ENCODE data around the gene CNIH4. TPM values are rescaled to one million over a fixed set of nuclear protein-coding genes. Genes with fewer than 3 reads are reported as not detected.

The CNIH4 gene
- total and polyA plus RNA-seq, 2 of the 4 experiments (the other 2 are of a cell fraction) = 29.7 to 73.1 TPM

DNA sequence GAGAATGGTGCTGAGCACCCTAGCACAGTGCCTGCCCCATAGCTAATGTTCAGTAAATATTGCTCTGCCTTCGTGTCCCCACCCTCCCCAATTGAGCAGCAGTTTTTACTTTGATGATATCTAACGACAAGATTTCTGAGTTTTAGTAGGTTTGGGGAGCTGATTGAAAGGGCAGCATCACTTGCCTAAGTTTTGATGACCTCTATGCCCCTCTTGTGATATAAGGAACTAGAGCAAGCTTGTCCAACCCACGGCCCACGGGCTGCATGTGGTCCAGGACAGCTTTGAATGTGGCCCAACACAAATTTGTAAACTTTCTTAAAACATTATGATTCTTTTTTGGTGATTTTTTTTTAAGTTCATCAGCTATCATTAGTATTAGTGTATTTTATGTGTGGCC is 1.6 kb downstream of the CNIH4 start:
- no peak overlapping the region for H2BK120ac ChIP-seq (ENCODE audit: low read depth, low read length)
- no TSS peak for BruUV-seq (replicated peaks)
- peaks cover 2% of the 10 kb centered on the region for H3K4me1 ChIP-seq (ENCODE audit: control insufficient read depth, insufficient read depth, low read length)
- H2BK15ac ChIP-seq (ENCODE audit: low read depth, low read length) = no peak overlapping the region
- H4K8ac ChIP-seq (ENCODE audit: low read depth in 2 of 2, low read length in 2 of 2) = peak overlapping the region in 1 of 2 experiments; percentile 3; a peak in 1 of 4 replicates
- peaks cover 5% of the 10 kb centered on the region; the same call in 1 of the 2 replicates for H3K9me1 ChIP-seq (ENCODE audit: insufficient read depth, low read length)
- dilution Hi-C loops (cut with HindIII; ENCODE audit: low sequenced_read_pairs, unreplicated experiment) (no loop called here), in situ Hi-C loops (cut with MboI; ENCODE audit: low sequenced_read_pairs) (no loop called here), intact Hi-C loops (cut with micrococcal nuclease) (no loop called here)
- no peak overlapping the region for H2BK5ac ChIP-seq (ENCODE audit: low read depth, low read length, poor library complexity, severe bottlenecking)
- no peak overlapping the region; the same call in 1 of the 2 replicates for H3K9ac ChIP-seq (ENCODE audit: low read depth, low read length)
- H3K79me1 ChIP-seq (ENCODE audit: low read depth in 1 of 2, low read length in 2 of 2) = peaks cover 17 to 46% of the 10 kb centered on the region in 2 experiments; a peak in 3 of 4 replicates
- ATAC-seq (ENCODE audit: low read depth) (no peak), DNase-seq (no peak)
- H3K27ac ChIP-seq (ENCODE audit: insufficient read depth, low read length) = no peak overlapping the region
- H3K9me3 ChIP-seq (ENCODE audit: control insufficient read depth, insufficient read depth, low read length) = no peaks in the 10 kb centered on the region
- no peak overlapping the region for H3K4ac ChIP-seq (ENCODE audit: low read depth, low read length)
- H3K14ac ChIP-seq (replicated peaks; ENCODE audit: low read depth, low read length) = 0 out of 2 replicates have a peak overlapping the region, but pooled peaks have one; percentile 5
- ChIA-PET CTCF (interaction anchor here (1.2 kb wide), 1 partner anchor 16 kb away, joined by 3 read pairs; no protein-coding TSS in a partner anchor), POLR2A (ENCODE audit: unreplicated experiment) (no interaction called here)
- no peak for TF ChIP-seq CHD1 (IDR thresholded peaks at IDR 0.05; ENCODE audit: low read depth, low read length)
- no peak for TF ChIP-seq RCOR1 (IDR thresholded peaks at IDR 0.05; ENCODE audit: insufficient replicate concordance, low read length)
- TF ChIP-seq RFX5 (IDR thresholded peaks at IDR 0.05; ENCODE audit: low read depth, low read length) = no peak
- TF ChIP-seq, protein P1, sequence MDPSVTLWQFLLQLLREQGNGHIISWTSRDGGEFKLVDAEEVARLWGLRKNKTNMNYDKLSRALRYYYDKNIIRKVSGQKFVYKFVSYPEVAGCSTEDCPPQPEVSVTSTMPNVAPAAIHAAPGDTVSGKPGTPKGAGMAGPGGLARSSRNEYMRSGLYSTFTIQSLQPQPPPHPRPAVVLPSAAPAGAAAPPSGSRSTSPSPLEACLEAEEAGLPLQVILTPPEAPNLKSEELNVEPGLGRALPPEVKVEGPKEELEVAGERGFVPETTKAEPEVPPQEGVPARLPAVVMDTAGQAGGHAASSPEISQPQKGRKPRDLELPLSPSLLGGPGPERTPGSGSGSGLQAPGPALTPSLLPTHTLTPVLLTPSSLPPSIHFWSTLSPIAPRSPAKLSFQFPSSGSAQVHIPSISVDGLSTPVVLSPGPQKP (IDR thresholded peaks at IDR 0.05; ENCODE audit: borderline replicate concordance, low read depth, low read length) = no peak
- no peak for TF ChIP-seq NFE2L2 (IDR thresholded peaks at IDR 0.05; ENCODE audit: low read depth, low read length)
- no peak for TF ChIP-seq MAFK (IDR thresholded peaks at IDR 0.05; ENCODE audit: low read depth, low read length)
- no peak for TF ChIP-seq RAD21 (IDR thresholded peaks at IDR 0.05; ENCODE audit: low read length)
- TF ChIP-seq BHLHE40 (IDR thresholded peaks at IDR 0.05; ENCODE audit: low read depth, low read length) = no peak
- no peak for TF ChIP-seq MXI1 (IDR thresholded peaks at IDR 0.05; ENCODE audit: borderline replicate concordance, low read depth, low read length)
- no peak overlapping the region for H2BK20ac ChIP-seq (ENCODE audit: low read depth, low read length)
- no CpG with 5 or more reads among the region's 4 CpGs for WGBS, 2 experiments (ENCODE audit: extremely low coverage in 2 of 2, insufficient read length in 1 of 2)
- H2AFZ ChIP-seq (replicated peaks; ENCODE audit: low read length, poor library complexity) = no peak overlapping the region
- peak overlapping the region; percentile 63; the same call in 1 of the 2 replicates for H3K4me2 ChIP-seq (ENCODE audit: low read depth, low read length)
- H2AK9ac ChIP-seq (replicated peaks; ENCODE audit: low read depth, low read length, poor library complexity) = no peak overlapping the region
- no peak overlapping the region for H3K56ac ChIP-seq (ENCODE audit: extremely low read depth, insufficient read depth, low read length)
- H3K4me3 ChIP-seq (ENCODE audit: insufficient read depth, low read depth, low read length) = no peak overlapping the region
- no peaks in the 10 kb centered on the region for H3K36me3 ChIP-seq (ENCODE audit: control insufficient read depth, insufficient read depth, low read length)
- no peak overlapping the region for H4K91ac ChIP-seq (ENCODE audit: insufficient read depth, low read depth, low read length)
- no peaks in the 10 kb centered on the region for H3K27me3 ChIP-seq (ENCODE audit: control insufficient read depth, insufficient read depth, low read length)
- peaks cover 12% of the 10 kb centered on the region for H4K20me1 ChIP-seq (ENCODE audit: insufficient read depth, low read length)
- no peak overlapping the region for H4K5ac ChIP-seq (ENCODE audit: low read depth, low read length)
- H3K18ac ChIP-seq (ENCODE audit: low read depth, low read length) = no peak overlapping the region
- H2AK5ac ChIP-seq (ENCODE audit: low read depth, low read length) = no peak overlapping the region
- peak overlapping the region; percentile 44; the same call in 1 of the 2 replicates for H3K23ac ChIP-seq (ENCODE audit: low read depth, low read length)
